Activated naive CD4-positive, alpha-beta T cell treated with anti-CD3 and anti-CD28 coated beads, Interleukin-2, amount 50 U/mL, for 24 hours (primary cell): ENCODE results near the gene PRKD3.

Experiments used
- H3K27ac Mint-ChIP-seq: one replicate; pipeline ENCODE4 v1.8.0; 2021; ENCODE audit warnings: mild to moderate bottlenecking, mixed read lengths
- H3K27me3 Mint-ChIP-seq: one replicate; pipeline ENCODE4 v1.8.0; 2021; ENCODE audit warnings: mixed read lengths
- H3K36me3 Mint-ChIP-seq: one replicate; pipeline ENCODE4 v1.8.0; 2021; ENCODE audit warnings: mixed read lengths
- H3K4me1 Mint-ChIP-seq: one replicate; pipeline ENCODE4 v1.8.0; 2021; ENCODE audit warnings: mixed read lengths
- H3K4me3 Mint-ChIP-seq: one replicate; pipeline ENCODE4 v1.8.0; 2021; ENCODE audit warnings: mild to moderate bottlenecking, mixed read lengths
- H3K9me3 Mint-ChIP-seq: one replicate; pipeline ENCODE4 v1.8.0; 2021; ENCODE audit warnings: mixed read lengths

PRKD3 gene

GRCh38 chr2:37326285-37326684, 1.7 kb upstream of the PRKD3 start:
- Mint-ChIP-seq H3K36me3 (peaks cover 11% of the 10 kb centered on the region), H3K9me3 (no peaks in the 10 kb centered on the region), H3K27me3 (peaks cover 7% of the 10 kb centered on the region), H3K4me1 (peaks cover 35% of the 10 kb centered on the region), H3K4me3 (no peak overlapping the region), H3K27ac (peak overlapping the region; percentile 66)

- Mint-ChIP-seq H3K27me3 (peaks cover 7% of the 10 kb centered on the region), H3K36me3 (peaks cover 11% of the 10 kb centered on the region), H3K27ac (peak overlapping the region; percentile 74), H3K4me3 (peak overlapping the region; percentile 87), H3K4me1 (peaks cover 41% of the 10 kb centered on the region), H3K9me3 (no peaks in the 10 kb centered on the region)
These were observed 1.0 kb upstream of the PRKD3 start for GRCh38 chr2:37325625-37326071.

GRCh38 chr2:37324536-37324785, 172 bp downstream of the PRKD3 start:
- Mint-ChIP-seq H3K4me1 (peaks cover 50% of the 10 kb centered on the region), H3K27ac (no peak overlapping the region), H3K4me3 (peak overlapping the region; percentile 52), H3K36me3 (peaks cover 11% of the 10 kb centered on the region), H3K9me3 (no peaks in the 10 kb centered on the region), H3K27me3 (peaks cover 5% of the 10 kb centered on the region)

- peaks cover 11% of the 10 kb centered on the region for H3K36me3 Mint-ChIP-seq
- H3K27ac Mint-ChIP-seq = peak overlapping the region; percentile 98
- peaks cover 55% of the 10 kb centered on the region for H3K4me1 Mint-ChIP-seq
- peak overlapping the region; percentile 95 for H3K4me3 Mint-ChIP-seq
- peaks cover 5% of the 10 kb centered on the region for H3K27me3 Mint-ChIP-seq
- H3K9me3 Mint-ChIP-seq = no peaks in the 10 kb centered on the region
These were observed 675 bp downstream of the PRKD3 start for GRCh38 chr2:37323781-37324535.

- H3K9me3 Mint-ChIP-seq = no peaks in the 10 kb centered on the region
- H3K4me1 Mint-ChIP-seq = peaks cover 61% of the 10 kb centered on the region
- peaks cover 13% of the 10 kb centered on the region for H3K36me3 Mint-ChIP-seq
- peak overlapping the region; percentile 95 for H3K4me3 Mint-ChIP-seq
- peaks cover 4% of the 10 kb centered on the region for H3K27me3 Mint-ChIP-seq
- peak overlapping the region; percentile 98 for H3K27ac Mint-ChIP-seq
These were observed 1.4 kb downstream of the PRKD3 start for GRCh38 chr2:37323176-37323780.

- peak overlapping the region; percentile 95 for H3K4me3 Mint-ChIP-seq
- peak overlapping the region; percentile 51 for H3K27ac Mint-ChIP-seq
- H3K36me3 Mint-ChIP-seq = peaks cover 20% of the 10 kb centered on the region
- no peaks in the 10 kb centered on the region for H3K9me3 Mint-ChIP-seq
- peaks cover 70% of the 10 kb centered on the region for H3K4me1 Mint-ChIP-seq
- H3K27me3 Mint-ChIP-seq = peaks cover 4% of the 10 kb centered on the region
These were observed 2.3 kb downstream of the PRKD3 start for GRCh38 chr2:37322368-37322767.

GRCh38 chr2:37321029-37321682, 3.5 kb downstream of the PRKD3 start:
- Mint-ChIP-seq H3K27ac (peak overlapping the region; percentile 82), H3K4me3 (peak overlapping the region; percentile 76), H3K9me3 (no peaks in the 10 kb centered on the region), H3K27me3 (no peaks in the 10 kb centered on the region), H3K36me3 (peaks cover 24% of the 10 kb centered on the region), H3K4me1 (peaks cover 76% of the 10 kb centered on the region)

- Mint-ChIP-seq H3K27ac (no peak overlapping the region), H3K4me1 (peaks cover 80% of the 10 kb centered on the region), H3K4me3 (no peak overlapping the region), H3K27me3 (no peaks in the 10 kb centered on the region), H3K9me3 (no peaks in the 10 kb centered on the region), H3K36me3 (peaks cover 29% of the 10 kb centered on the region)
These were observed 4.7 kb downstream of the PRKD3 start for GRCh38 chr2:37319754-37320609.

GRCh38 chr2:37318401-37318800, 6.2 kb downstream of the PRKD3 start:
- Mint-ChIP-seq H3K4me1 (peaks cover 88% of the 10 kb centered on the region), H3K36me3 (peaks cover 32% of the 10 kb centered on the region), H3K4me3 (peak overlapping the region; percentile 12), H3K27me3 (no peaks in the 10 kb centered on the region), H3K27ac (no peak overlapping the region), H3K9me3 (no peaks in the 10 kb centered on the region)

GRCh38 chr2:37317746-37318145, 6.9 kb downstream of the PRKD3 start:
- Mint-ChIP-seq H3K9me3 (no peaks in the 10 kb centered on the region), H3K27ac (peak overlapping the region; percentile 38), H3K4me1 (peaks cover 91% of the 10 kb centered on the region), H3K4me3 (peak overlapping the region; percentile 12), H3K36me3 (peaks cover 30% of the 10 kb centered on the region), H3K27me3 (no peaks in the 10 kb centered on the region)

- Mint-ChIP-seq H3K4me1 (peaks cover 90% of the 10 kb centered on the region), H3K36me3 (peaks cover 27% of the 10 kb centered on the region), H3K4me3 (no peak overlapping the region), H3K27me3 (no peaks in the 10 kb centered on the region), H3K27ac (no peak overlapping the region), H3K9me3 (no peaks in the 10 kb centered on the region)
These were observed 8.5 kb downstream of the PRKD3 start for GRCh38 chr2:37316181-37316580.

- no peak overlapping the region for H3K4me3 Mint-ChIP-seq
- H3K4me1 Mint-ChIP-seq = peaks cover 92% of the 10 kb centered on the region
- H3K27ac Mint-ChIP-seq = no peak overlapping the region
- H3K36me3 Mint-ChIP-seq = peaks cover 28% of the 10 kb centered on the region
- H3K27me3 Mint-ChIP-seq = no peaks in the 10 kb centered on the region
- no peaks in the 10 kb centered on the region for H3K9me3 Mint-ChIP-seq
These were observed 9.3 kb downstream of the PRKD3 start for GRCh38 chr2:37315364-37315763.

- H3K36me3 Mint-ChIP-seq = peaks cover 15% of the 10 kb centered on the region
- H3K4me1 Mint-ChIP-seq = peaks cover 82% of the 10 kb centered on the region
- no peak overlapping the region for H3K27ac Mint-ChIP-seq
- no peaks in the 10 kb centered on the region for H3K27me3 Mint-ChIP-seq
- H3K9me3 Mint-ChIP-seq = no peaks in the 10 kb centered on the region
- no peak overlapping the region for H3K4me3 Mint-ChIP-seq
These were observed 17.1 kb downstream of the PRKD3 start for GRCh38 chr2:37307500-37307899.

- no peaks in the 10 kb centered on the region for H3K27me3 Mint-ChIP-seq
- no peaks in the 10 kb centered on the region for H3K9me3 Mint-ChIP-seq
- H3K4me3 Mint-ChIP-seq = no peak overlapping the region
- peaks cover 82% of the 10 kb centered on the region for H3K4me1 Mint-ChIP-seq
- H3K27ac Mint-ChIP-seq = no peak overlapping the region
- peaks cover 14% of the 10 kb centered on the region for H3K36me3 Mint-ChIP-seq
These were observed 18.6 kb downstream of the PRKD3 start for GRCh38 chr2:37306024-37306423.

- Mint-ChIP-seq H3K4me1 (peaks cover 77% of the 10 kb centered on the region), H3K27me3 (no peaks in the 10 kb centered on the region), H3K36me3 (peaks cover 16% of the 10 kb centered on the region), H3K27ac (no peak overlapping the region), H3K4me3 (no peak overlapping the region), H3K9me3 (no peaks in the 10 kb centered on the region)
These were observed 21.9 kb downstream of the PRKD3 start for GRCh38 chr2:37302701-37303252.
